B cell (primary cell): ENCODE results near the gene CHN1. TPM values are rescaled to one million over a fixed set of nuclear protein-coding genes. Genes with fewer than 3 reads are reported as not detected.

Experiments
- ATAC-seq: fragments of 200-7000 bp; cut with Tn5 transposase; one replicate; pipeline ENCODE4 v1.10.0; 2021; ENCODE audit warnings: low read depth, mild to moderate bottlenecking, moderate number of reproducible peaks, moderate library complexity
- CTCF ChIA-PET: fragments of 350-600 bp; sonication (Branson Sonifier 250); formaldehyde crosslinking; loops from one replicate; lab custom pipeline; 2021; ENCODE audit warnings: antibody characterized with exemption, inconsistent platforms; lab: Charles Lee
- POLR2A ChIA-PET: fragments of 350-600 bp; sonication (Branson Sonifier 250); formaldehyde crosslinking; loops from one replicate; lab custom pipeline; 2021; ENCODE audit warnings: antibody characterized with exemption; lab: Charles Lee
- DNase-seq: peaks from one replicate; pipeline ENCODE4 v3.0.0; 2013
- H2AFZ ChIP-seq: 2 replicates; pipeline ENCODE4 v1.6.1; 2012; ENCODE audit warnings: mild to moderate bottlenecking, low read depth, low read length; ENCODE audit not compliant: insufficient read depth, poor library complexity, severe bottlenecking
- H3K27ac ChIP-seq, 2 donors: 1 replicate in 1 of 2; 2 replicates in 1 of 2; pipeline ENCODE4 v1.5.1; 2012 to 2013; ENCODE audit warnings: low read length in 2 of 2, mild to moderate bottlenecking in 2 of 2, moderate library complexity in 1 of 2
- H3K27me3 ChIP-seq, 4 experiments: fragments of 200-600 bp in 1 of 4; sonication (generic) in 1 of 4; replicated peaks in 1 of 4; 1 replicate in 2 of 4; 2 replicates in 2 of 4; pipeline versions ENCODE4 v1.6.1 to v1.7.0; 2013 to 2016; ENCODE audit warnings: low read length in 3 of 4, mild to moderate bottlenecking in 2 of 4, mixed read lengths in 1 of 4, moderate library complexity in 1 of 4; ENCODE audit not compliant: insufficient read depth in 4 of 4, control insufficient read depth in 3 of 4; ENCODE audit errors: control extremely low read depth in 1 of 4
- H3K36me3 ChIP-seq, 2 experiments: replicated peaks in 1 of 2; 1 replicate in 1 of 2; 2 replicates in 1 of 2; pipeline versions ENCODE4 v1.6.1 to v1.7.1; 2013; ENCODE audit warnings: low read length in 1 of 2; ENCODE audit not compliant: insufficient read depth in 2 of 2, control insufficient read depth in 1 of 2; ENCODE audit errors: control extremely low read depth in 1 of 2, extremely low read depth in 1 of 2
- H3K4me1 ChIP-seq, 2 donors: fragments of 200-600 bp in 1 of 2; sonication (generic) in 1 of 2; 1 replicate in 1 of 2; 2 replicates in 1 of 2; pipeline versions ENCODE4 v1.5.1 to v1.6.1; 2013 to 2017; ENCODE audit warnings: low read length in 2 of 2; ENCODE audit not compliant: control insufficient read depth in 2 of 2, insufficient read depth in 2 of 2
- H3K4me2 ChIP-seq: replicated peaks from 2 replicates; pipeline ENCODE3; 2012; ENCODE audit warnings: mild to moderate bottlenecking, low read depth, low read length; ENCODE audit not compliant: poor library complexity, severe bottlenecking
- H3K4me3 ChIP-seq, 5 experiments: fragments of 200-600 bp in 1 of 5; sonication (generic) in 1 of 5; 1 replicate in 3 of 5; 2 replicates in 2 of 5; pipeline versions ENCODE4 v1.5.1 to v1.7.0; 2011 to 2016; ENCODE audit warnings: low read length in 4 of 5, mild to moderate bottlenecking in 4 of 5, low read depth in 2 of 5, control low read depth in 1 of 5, moderate library complexity in 1 of 5; ENCODE audit not compliant: insufficient read depth in 1 of 5; ENCODE audit errors: control extremely low read depth in 1 of 5, extremely low read depth in 1 of 5
- H3K79me2 ChIP-seq: fragments of 200-600 bp; sonication (generic); one replicate; pipeline ENCODE4 v1.6.0; 2016; ENCODE audit warnings: low read length; ENCODE audit not compliant: control insufficient read depth, insufficient read depth
- H3K9ac ChIP-seq: fragments of 200-600 bp; sonication (generic); 2 replicates; pipeline ENCODE4 v1.6.1; 2017; ENCODE audit warnings: mild to moderate bottlenecking, low read length, moderate library complexity
- H3K9me3 ChIP-seq, 3 donors: one replicate each; pipeline versions ENCODE4 v1.6.1 to v1.7.1; 2013; ENCODE audit warnings: low read length in 2 of 3; ENCODE audit not compliant: control insufficient read depth in 2 of 3, insufficient read depth in 1 of 3; ENCODE audit errors: control extremely low read depth in 1 of 3
- H4K20me1 ChIP-seq: 2 replicates; pipeline ENCODE4 v1.6.0; 2012; ENCODE audit warnings: mild to moderate bottlenecking, low read length; ENCODE audit not compliant: insufficient read depth, control insufficient read depth, poor library complexity, severe bottlenecking
- H3K27ac Mint-ChIP-seq: one replicate; pipeline ENCODE4 v1.8.0; 2021; ENCODE audit warnings: mixed read lengths
- H3K27me3 Mint-ChIP-seq: one replicate; pipeline ENCODE4 v1.8.0; 2021; ENCODE audit warnings: mixed read lengths
- H3K4me1 Mint-ChIP-seq: one replicate; pipeline ENCODE4 v1.8.0; 2021; ENCODE audit warnings: mixed read lengths
- H3K4me3 Mint-ChIP-seq: one replicate; pipeline ENCODE4 v1.8.0; 2021; ENCODE audit warnings: mixed read lengths
- H3K9me3 Mint-ChIP-seq: one replicate; pipeline ENCODE4 v1.8.0; 2022; ENCODE audit warnings: mixed read lengths; ENCODE audit not compliant: insufficient read depth
- CTCF ChIP-seq: fragments of 200-600 bp; IDR thresholded peaks from one replicate; pipeline ENCODE4 v1.8.0; 2022; ENCODE audit warnings: antibody characterized with exemption, mild to moderate bottlenecking
- EZH2 ChIP-seq: IDR thresholded peaks from 2 replicates; pipeline ENCODE4 v1.6.1; 2012; ENCODE audit warnings: borderline replicate concordance, low read depth, mild to moderate bottlenecking, moderate library complexity, low read length; ENCODE audit not compliant: insufficient read depth, poor library complexity, severe bottlenecking
- WGBS: methylation state at CpG from one replicate; pipeline ENCODE4 v1.1.5; 2013; ENCODE audit warnings: missing lambda C conversion rate; ENCODE audit not compliant: insufficient coverage; 5-methylcytosine and 5-hydroxymethylcytosine counted together
- intact Hi-C: fragments of 100-400 bp; cut with micrococcal nuclease; formaldehyde crosslinking; loops from one replicate; pipeline ENCODE4 v1.10.0; 2022
- polyA plus RNA-seq: library from polyadenylated mRNA; depleted of rRNA; stranded (reverse); fragments of >200 nt; gene quantifications from 2 replicates; pipeline ENCODE4 v1.2.3, GENCODE V29; 2012
- total RNA-seq, 2 donors: library from RNA; stranded (reverse); fragments of 120-200 nt in 1 of 2; gene quantifications; 1 replicate in 1 of 2; 2 replicates in 1 of 2; pipeline versions ENCODE4 v1.2.3 to v1.2.4, GENCODE V29; 2013 to 2022

Gene CHN1
- total and polyA plus RNA-seq, 2 donors (not counting 1 experiment from before 2014, with no cell fraction given) = 0.79 to 1.4 TPM

- H3K9ac ChIP-seq = no peak overlapping the region
- no peak for TF ChIP-seq CTCF
- no peak for TF ChIP-seq EZH2
- H3K27ac ChIP-seq = no peak overlapping the region
- peaks cover 0 to 24% (median 5%) of the 10 kb centered on the region in 4 experiments for H3K27me3 ChIP-seq
- H3K4me1 ChIP-seq = no peaks in the 10 kb centered on the region
- no peak for ATAC-seq
- intact Hi-C loops = no loop called here
- H3K4me3 Mint-ChIP-seq = no peak overlapping the region
- H3K4me2 ChIP-seq = no peak overlapping the region
- CTCF ChIA-PET = interaction anchor here (3.0 kb wide), 1 partner anchor 15 kb away, joined by 11 read pairs; no protein-coding TSS in a partner anchor
- DNase-seq = no peak
- no peak overlapping the region for H2AFZ ChIP-seq
- H3K9me3 Mint-ChIP-seq = no peaks in the 10 kb centered on the region
- H3K9me3 ChIP-seq = no peaks in the 10 kb centered on the region
- peaks cover 5% of the 10 kb centered on the region for H3K4me1 Mint-ChIP-seq
- POLR2A ChIA-PET = no interaction called here
- WGBS = no CpG with 5 or more reads among the region's 4 CpGs
- H3K27ac Mint-ChIP-seq = no peak overlapping the region
- peaks cover 30% of the 10 kb centered on the region for H3K27me3 Mint-ChIP-seq
- H4K20me1 ChIP-seq = no peaks in the 10 kb centered on the region
- H3K36me3 ChIP-seq = no peaks in the 10 kb centered on the region
- H3K4me3 ChIP-seq = no peak overlapping the region
- H3K79me2 ChIP-seq = no peaks in the 10 kb centered on the region
Observed at GRCh38 chr2:174763780-174764179, 241.4 kb downstream of the CHN1 start.

- POLR2A ChIA-PET = no interaction called here
- no peak overlapping the region for H3K4me3 Mint-ChIP-seq
- no peaks in the 10 kb centered on the region for H3K9me3 Mint-ChIP-seq
Observed at GRCh38 chr2:174762464-174762863, 242.7 kb downstream of the CHN1 start.

More at GRCh38 chr2:174762464-174762863, 242.7 kb downstream of the CHN1 start:
- Histone ChIP-seq H3K4me1 (no peaks in the 10 kb centered on the region), H3K9me3 (no peaks in the 10 kb centered on the region), H2AFZ (no peak overlapping the region), H3K36me3 (no peaks in the 10 kb centered on the region), H3K4me3 (no peak overlapping the region), H3K9ac (no peak overlapping the region), H3K27ac (no peak overlapping the region), H3K27me3 (peaks cover 0 to 19% (median 3%) of the 10 kb centered on the region in 4 experiments), H3K79me2 (no peaks in the 10 kb centered on the region), H3K4me2 (no peak overlapping the region), H4K20me1 (no peaks in the 10 kb centered on the region)
- CTCF ChIA-PET = interaction anchor here (3.0 kb wide), 1 partner anchor 13 kb away, joined by 11 read pairs; no protein-coding TSS in a partner anchor
- ATAC-seq (no peak), DNase-seq (no peak)
- peaks cover 25% of the 10 kb centered on the region for H3K27me3 Mint-ChIP-seq
- 86% methylated on average over 3 of the region's 5 CpGs for WGBS
- H3K4me1 Mint-ChIP-seq = peaks cover 5% of the 10 kb centered on the region
- no peak overlapping the region for H3K27ac Mint-ChIP-seq
- no peak for TF ChIP-seq CTCF
- no peak for TF ChIP-seq EZH2
- intact Hi-C loops = no loop called here
